GM18502 (cell line): ENCODE data around the gene ADCY1.

ENCODE experiments used
- ATAC-seq: cut with Tn5 transposase; IDR thresholded peaks from one replicate; pipeline ENCODE4 v1.9.1; 2021; ENCODE audit warnings: mild to moderate bottlenecking; ENCODE audit not compliant: unreplicated experiment, poor library complexity

Gene ADCY1

DNA sequence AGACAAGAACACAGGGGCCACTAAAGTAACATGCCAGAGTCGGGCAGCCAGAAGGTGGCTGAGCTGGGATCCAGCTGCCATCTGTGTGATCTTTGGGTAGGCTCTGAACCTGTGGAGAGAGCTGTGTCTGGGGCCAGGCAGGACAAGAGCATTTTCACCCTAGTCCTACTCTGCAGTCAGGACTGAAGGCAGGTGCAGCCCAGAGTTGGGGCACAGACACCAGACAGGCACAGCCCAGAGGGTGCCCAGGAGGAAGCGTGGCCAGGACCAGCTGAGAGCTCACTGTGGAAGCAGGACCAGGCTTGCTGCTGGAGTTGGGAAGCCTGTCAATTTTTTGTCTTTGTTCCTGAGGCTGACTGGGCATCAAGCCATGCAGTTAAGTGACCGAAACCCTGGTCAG is 113.6 kb downstream of the ADCY1 start:
- ATAC-seq = no peak

DNA sequence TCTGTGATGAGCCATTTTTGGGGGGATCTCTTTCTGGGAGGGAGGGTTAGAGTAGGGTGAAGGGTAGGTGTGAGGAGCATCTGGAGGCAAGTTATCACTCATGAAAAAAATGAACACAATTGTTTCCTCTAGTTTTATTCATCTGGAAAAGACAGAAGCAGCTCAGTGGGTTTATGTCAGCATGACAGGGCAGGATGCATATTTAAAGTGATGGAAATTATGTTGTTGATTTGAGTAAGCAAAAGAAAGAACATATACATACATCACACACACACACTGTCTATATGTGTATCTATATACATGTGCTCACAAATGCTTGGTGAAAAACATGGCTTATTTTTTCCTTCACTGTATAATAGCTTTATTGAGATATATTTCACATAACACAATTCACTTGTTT is 114.2 kb downstream of the ADCY1 start:
- no peak for ATAC-seq

DNA sequence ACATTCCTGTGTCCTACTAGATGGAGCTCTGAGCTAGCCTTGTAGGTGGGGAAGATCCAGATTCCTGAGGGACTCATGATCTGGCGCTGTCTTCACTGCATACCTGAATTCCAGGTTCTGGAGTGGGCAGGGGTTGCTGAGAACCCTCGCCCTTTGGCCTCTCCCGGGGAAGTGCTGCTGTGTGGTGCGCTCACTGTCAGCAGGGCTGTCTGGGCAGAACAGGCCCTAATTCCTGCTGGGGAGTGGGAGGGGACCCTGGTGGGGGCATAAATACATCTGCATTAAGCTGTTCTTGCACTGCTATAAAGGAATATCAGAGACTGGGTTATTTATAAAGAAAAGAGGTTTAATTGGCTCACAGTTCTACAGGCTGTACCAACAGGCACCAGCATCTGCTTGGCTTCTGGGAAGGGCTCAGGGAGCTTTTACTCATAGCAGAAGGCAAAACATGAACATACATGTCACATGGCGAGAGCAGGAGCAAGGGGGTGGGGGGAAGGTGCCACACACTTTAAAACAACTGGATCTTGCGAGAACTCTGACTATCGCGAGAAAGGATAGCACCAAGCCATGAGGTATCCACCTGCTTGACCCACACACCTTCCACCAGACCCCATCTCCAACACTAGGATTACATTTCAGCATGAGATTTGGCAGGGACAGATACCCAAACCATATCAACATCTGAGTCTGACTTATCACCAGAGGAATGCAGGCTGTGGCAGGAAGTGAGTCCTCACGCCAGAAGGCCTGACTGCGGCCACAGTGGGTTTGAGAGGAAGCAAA is 115.0 kb downstream of the ADCY1 start:
- no peak for ATAC-seq

DNA sequence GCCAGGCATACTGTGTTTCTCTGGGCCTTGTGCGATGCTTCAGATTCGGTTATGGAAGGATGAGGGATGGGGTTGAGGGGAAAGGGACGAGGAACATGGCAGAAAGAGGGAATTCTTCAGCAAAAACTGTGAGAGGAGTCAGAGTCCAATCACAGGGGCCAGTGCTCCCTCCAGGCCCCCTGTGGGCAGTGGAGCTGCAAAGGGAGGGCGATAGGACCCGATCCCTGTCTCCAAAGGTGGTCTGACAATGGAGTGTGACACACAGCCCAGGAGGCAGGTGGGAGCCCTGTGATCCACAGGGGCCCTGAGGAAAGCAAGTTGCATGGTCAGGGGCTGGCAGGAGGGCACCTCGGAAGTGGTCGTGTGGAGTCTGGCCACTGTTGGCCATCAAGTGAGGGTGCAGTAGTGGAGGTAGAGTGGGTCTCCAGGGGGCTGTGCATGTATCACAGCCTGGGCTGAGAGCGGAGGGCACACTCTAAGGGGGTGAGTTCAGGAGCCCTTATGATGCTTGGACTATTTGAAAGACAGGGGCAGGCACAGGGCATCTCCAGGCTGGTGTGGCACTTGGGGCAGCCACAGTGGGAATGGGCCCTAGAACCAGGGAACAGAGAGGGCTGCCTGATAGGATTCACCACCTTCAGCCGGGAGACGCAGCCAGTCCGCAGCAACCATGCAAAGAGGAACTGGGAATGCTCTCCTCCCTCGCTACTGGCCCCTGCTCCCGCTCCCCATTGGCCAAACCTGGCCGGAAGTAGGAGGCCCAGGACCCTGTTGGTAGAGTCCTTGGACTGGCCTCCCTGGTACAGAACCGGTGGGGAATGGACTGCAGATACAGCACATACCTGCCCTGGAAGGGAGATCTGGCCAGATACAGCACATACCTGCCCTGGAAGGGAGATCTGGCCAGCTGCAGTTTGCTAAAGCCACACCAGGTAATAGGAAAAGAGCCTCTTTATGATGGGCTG is 115.9 kb downstream of the ADCY1 start:
- ATAC-seq = no peak

DNA sequence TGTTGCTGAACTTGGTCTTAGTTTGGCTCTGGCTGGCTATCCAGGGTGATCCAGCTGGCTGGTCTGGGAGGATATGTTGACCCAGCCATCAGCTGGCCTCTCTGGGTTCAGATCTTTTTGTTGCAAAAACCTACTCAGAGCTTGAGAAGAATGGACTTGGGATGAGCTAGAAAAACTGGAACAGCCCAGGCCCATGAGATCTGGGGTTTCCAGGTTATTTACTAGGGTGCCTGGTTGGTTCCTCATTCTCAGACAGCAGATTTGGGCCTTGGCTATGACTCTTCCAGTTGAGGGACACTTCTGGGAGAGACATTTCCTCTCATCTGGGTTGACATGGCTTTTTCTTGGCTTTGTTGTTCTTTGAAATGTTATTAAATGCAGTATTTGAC is 116.6 kb downstream of the ADCY1 start:
- ATAC-seq = no peak

DNA sequence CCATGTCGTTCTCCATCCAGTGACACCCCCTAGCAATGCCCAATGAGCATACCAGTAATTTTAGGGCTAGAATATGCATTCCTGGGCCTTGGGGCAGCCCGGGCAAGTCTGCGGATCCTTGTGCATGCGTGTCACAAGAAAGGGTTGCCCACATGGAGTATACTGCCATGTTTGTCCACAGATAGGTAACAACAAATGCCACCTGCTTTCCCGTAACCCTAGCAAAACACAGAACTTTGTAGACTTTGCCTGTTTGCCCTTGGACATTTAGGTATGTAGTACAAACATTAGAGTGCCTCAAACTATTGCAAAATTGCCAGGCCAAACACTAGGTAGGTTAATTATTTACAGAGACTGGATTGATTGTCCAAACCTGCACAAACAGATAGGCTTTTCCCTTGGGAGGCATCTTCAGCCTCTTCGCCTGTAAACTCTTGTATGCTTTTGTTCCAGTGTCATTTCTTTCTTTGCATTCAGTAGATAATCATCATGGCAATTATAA is 117.0 kb downstream of the ADCY1 start:
- ATAC-seq = no peak

DNA sequence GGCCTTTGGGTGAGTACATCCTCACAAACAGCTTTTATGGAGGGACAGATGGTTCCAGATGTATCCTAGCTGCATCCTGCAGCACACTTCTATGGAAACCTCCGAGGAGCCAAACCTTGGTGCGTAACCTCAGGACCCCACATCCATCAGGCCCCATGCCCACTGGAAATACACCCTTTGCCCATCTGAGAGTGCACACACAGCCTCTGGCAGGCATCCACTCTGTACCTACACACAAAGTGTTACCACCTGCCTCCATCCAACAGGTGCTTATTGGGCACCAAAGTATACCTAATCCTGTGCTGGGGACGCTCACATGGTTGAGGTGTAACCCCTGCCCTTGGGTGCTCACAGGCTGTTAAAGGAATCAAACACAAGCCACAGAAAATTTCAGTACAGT is 117.9 kb downstream of the ADCY1 start:
- ATAC-seq = no peak

DNA sequence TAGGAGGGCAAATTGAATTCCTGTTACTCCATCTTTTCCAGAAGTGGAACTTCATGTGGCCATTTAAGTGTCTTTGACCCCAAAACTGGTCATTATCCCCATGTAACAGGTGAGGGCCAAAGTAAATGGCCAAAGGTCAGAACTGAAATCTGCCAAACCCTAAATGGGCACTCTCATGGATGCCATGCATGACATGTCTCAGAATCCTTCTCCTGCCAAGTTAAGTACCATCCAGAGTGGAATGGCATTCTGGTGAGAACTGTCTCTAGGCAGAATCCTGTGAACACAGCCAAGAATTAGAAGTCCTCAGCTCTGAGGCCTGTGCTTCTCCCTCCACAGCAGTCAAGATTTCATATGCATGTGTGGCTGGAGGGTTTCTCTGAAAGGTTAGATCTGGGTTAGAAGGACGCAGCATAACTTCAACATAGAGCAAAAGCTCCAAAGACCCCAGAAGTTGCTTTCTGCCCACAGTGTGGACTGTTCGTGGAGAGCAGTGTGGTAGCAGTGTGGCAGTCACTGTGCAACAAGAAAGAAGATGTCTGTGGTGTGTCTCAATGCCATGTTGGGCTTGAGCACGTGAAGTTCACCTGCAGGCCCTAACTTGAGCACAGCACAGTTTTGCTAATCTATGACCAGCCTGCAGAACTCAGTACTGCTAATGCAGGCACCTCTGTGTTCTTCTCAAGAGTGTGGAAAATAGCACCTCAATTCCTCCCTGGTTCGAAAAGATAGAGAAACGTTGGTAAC is 121.3 kb downstream of the ADCY1 start:
- ATAC-seq = no peak

DNA sequence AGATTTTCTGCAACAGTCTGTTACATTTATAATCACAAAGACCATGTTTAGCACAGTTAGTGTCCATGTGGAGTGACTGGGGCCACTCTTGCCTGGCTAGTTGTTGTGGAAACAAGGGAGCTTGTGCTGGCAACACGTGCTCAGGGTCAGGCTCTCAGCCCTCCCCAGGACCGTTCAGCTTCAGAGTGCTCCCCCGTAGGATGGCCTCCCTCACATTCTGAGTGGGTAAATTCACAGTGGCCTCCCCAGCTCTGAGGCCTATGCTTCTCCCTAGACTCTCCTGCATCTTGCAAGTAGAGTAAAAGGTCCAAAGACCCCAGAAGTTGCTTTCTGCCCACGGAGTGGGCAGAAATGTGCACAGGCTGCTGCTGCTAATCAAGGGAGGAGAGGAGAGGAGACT is 122.3 kb downstream of the ADCY1 start:
- ATAC-seq = no peak

DNA sequence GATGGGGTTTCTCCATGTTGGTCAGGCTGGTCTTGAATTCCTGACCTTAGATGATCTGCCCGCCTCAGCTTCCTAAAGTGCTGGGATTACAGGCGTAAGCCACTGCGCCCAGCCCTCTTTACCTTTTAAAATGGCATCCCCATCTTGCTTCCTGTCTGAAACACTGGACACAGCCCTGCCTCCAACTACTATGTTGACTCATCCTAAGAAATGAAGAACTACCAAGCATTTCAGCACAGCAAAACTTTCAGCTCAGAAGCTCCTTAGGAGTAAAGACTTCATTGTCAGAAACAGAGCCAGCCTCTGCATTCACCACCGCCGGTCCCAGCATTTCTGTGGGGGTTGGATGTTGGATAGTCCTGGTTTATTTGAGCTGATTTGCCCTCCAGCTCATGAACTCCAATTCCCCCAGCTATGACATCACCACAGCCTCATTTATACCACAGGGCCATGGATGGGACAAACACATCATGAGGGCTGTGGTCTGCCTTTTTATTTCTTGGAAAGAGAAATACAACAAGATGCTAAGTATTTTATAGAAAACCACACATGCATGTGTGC is 123.5 kb downstream of the ADCY1 start:
- no peak for ATAC-seq

DNA sequence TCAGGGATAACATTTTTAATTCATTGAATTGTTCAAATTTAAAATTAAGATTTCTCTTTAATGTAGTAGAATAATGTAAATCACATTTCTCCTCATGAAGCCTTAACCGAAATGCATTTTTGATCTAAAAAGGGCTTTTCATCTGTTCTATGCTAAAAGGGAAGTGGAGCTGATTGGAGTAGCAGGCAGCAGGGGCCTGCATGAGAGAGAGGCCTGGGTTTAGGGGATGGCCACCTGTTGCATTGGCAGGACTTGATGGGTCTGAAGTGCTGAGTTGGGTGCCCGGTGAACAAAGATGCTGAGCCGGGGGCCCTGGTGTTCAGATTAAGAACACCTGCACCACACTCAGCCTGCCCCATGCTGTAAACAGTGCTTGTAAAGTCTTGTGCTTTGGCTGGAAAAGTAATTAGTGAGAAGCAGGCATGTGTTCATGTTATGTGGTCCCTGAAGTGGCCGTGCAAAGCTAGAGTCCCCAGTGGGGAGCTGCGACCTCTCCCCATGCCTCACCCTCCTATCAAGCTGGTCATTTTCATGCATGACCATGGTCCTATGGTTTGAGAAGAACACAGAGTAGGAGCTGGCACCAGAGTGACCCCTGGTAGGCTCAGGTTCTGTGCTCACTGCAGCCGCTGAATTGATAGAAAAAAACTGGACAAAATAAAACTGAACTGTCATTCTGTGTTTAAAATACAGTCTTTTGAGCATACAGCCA is 124.3 kb downstream of the ADCY1 start:
- ATAC-seq = no peak

DNA sequence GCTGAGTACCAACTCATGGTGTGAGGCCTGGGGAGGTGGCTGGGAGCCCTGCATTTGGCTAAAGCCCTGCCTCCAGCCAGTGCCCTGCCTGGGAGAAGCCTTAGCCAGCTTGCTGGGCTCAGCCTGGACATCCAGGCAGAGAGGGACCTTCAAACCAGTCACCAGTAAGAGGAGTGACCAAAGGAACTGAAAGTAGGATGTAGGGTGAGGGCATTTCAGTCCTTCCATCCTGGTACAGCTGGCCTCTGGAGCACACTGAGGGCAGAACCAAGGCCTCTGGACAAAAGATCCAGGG is 124.8 kb downstream of the ADCY1 start:
- ATAC-seq = no peak

DNA sequence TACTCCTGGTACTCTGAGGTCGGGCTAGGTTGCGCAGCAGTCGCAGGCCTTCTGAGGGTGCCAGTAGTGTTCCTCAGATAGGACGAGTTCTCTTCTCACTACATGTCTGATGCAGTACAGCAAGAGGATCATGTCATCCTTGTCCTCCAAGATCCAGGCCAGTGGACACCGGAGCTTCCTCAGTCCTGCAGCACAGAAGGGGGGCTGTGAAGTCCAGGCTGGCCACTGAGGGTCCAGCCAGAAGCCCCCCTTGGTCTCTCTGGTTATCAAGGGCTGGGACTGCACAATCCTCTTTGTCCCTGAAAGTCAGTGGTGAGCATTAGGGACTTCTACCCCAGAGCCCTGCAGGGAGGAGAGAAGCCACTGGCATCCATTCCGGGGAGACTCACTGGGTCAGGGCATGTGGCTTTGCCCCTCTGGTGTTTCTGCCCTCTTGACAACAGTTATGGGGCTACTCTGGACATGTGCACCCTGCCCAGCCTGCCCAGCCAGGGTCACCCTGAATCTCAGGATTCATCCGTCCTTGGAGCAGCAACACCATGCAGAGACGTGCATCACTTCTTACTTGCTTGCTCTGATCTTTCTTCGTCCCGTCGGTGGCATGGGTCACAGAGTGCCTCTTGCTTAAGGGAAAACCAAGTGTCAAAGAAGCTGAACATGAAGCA is 125.7 kb downstream of the ADCY1 start:
- no peak for ATAC-seq

DNA sequence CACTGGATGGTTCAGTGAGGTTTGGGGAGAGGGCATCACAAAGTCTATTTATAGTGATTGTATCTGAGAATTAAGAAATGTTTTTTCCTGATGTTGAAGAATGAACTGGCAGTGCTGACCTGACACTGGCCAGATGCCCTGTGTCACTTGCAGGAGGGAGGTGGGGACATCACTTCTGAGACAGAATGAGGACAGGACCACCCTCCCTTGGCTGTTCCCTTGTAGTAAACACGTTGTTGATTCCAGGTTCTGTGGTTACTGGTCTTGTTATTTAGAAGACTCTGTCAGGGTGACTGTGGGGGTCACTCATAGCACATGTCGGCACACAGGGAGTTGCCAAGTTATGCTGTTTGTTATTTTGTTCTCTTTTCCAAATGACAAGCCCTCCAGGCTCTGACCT is 126.4 kb downstream of the ADCY1 start:
- ATAC-seq = no peak

DNA sequence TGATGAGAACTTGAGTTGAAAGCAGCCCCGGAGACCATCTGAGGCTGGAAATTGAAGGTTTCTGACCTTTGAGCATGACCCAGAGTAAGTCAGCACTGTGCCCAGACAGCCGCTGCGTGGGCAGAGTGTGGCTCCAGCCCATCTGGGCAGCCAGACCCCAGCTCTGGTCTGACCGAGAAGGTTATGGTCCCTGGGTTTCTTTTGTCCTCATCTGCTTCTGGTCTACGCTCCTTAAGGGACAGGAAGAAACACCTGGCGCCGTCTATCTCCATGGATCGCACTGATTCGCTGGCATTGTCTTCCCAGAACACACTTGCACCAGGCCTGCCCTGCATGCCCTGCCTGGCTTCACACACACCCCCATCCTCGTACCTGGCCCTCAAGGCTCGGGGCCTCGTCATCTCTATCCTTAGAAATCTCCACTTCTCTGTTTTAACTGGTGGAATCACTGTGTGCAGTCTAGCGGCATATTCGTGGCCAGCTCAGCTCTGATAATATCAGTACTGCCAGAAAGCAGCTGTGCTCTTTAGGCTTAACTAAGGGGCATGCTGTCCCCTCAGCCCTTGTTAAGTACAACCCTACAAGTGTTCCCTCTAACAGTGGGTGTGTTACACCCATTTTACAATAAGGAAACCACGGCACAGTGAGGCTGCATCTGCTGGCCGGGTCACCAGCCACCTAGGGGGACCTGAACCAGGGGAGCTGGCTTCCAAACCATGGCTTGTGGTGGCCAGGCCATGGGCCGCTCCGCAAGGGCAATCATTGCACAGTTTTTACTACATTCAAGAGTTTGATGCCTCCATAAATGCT is 127.7 kb downstream of the ADCY1 start:
- ATAC-seq = no peak

DNA sequence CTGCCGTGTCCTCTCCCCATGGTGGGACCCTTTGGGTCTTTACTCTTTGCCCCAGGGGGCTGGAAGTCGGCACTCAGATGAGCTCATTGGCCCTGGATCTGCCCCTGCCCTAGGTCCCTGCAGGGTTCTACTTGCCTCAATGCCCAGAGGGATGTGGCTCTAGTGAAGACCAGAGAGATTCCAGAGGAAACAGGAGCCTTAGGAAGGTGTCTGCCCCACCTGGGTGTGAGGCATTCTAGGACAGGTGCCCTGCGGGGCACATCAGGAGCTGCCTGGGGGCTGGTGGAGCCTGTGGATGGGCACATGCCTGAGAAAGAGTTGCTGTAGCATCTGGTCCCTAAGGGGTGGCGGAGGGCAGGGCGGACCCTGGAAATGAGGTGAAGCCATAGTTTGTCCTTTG is 128.6 kb downstream of the ADCY1 start:
- ATAC-seq = no peak

DNA sequence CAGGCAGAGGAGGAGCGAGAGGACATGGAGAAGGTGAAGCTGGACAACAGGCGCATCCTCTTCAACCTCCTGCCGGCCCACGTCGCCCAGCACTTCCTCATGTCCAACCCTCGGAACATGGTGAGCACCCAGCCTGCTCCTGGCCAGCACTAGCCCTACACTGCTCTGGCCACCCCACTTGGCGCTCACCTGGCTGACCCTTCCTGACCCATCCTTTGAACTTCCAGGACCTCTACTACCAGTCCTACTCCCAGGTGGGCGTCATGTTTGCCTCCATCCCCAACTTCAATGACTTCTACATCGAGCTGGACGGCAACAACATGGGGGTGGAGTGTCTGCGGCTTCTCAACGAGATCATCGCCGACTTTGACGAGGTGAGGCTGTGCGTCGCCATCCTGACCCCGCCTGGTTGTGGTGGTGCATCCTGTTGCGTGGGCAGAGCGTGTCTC is 129.2 kb downstream of the ADCY1 start:
- no peak for ATAC-seq

DNA sequence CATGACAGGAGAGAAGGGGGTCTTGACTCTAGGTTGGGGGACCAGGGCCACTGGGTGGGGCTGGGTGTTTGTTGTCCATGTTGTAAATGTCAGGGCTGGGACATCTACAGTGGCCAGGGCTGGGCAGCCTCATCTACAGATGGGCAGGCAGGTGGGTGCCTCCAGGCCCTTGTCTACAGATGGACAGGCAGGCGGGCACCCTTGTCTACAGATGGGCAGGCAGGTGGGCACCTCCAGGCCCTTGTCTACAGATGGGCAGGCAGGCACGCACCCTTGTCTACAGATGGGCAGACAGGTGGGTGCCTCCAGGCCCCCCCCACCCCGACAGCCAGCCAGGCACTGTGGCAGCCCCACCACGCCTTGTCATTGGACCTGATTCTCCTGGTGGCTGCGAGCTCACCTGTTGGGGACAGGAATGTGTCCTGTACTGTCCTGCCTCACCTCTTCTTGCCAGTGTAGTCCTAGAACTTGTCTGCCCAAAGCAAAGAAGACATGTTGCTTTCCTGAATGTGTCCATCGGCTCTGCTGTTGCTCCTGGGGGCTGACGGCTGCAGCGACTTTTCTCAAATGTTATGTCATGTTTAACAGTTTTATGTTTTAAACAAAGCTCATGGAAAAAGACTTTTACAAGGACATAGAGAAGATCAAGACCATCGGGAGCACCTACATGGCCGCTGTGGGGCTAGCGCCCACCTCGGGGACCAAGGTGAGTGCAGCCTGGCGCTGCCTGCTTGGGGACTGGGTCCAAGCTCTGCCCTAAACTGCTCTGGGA is 129.9 kb downstream of the ADCY1 start:
- no peak for ATAC-seq
